Esophagus muscularis mucosa (tissue), 4 donors: ENCODE data around the gene RBFOX2.

ENCODE experiments used
- CTCF ChIP-seq, 3 experiments: fragments of 200-600 bp in 2 of 3; fragments of 450-650 bp in 1 of 3; sonication (generic) in 2 of 3; IDR thresholded peaks; one replicate each; pipeline ENCODE4 v1.5.1; 2017 to 2019; ENCODE audit warnings: antibody characterized with exemption in 3 of 3, mild to moderate bottlenecking in 2 of 3, moderate library complexity in 1 of 3
- EP300 ChIP-seq: sonication (generic); formaldehyde crosslinking; IDR thresholded peaks from one replicate; pipeline ENCODE4 v1.6.1; 2017; ENCODE audit warnings: antibody characterized with exemption
- POLR2A ChIP-seq: fragments of 450-650 bp; IDR thresholded peaks from one replicate; pipeline ENCODE4 v1.6.1; 2017; ENCODE audit warnings: antibody characterized with exemption, moderate library complexity, mild to moderate bottlenecking, low read depth
- POLR2AphosphoS5 ChIP-seq, 2 donors: sonication (generic); formaldehyde crosslinking; IDR thresholded peaks; one replicate each; pipeline ENCODE4 v1.6.1; 2017; ENCODE audit warnings: antibody characterized with exemption in 2 of 2

- TF ChIP-seq POLR2A (no peak), CTCF (IDR thresholded peaks at IDR 0.05) (no peak), EP300 (no peak), POLR2AphosphoS5 (IDR thresholded peaks at IDR 0.05) (no peak)
Observed at GRCh38 chr22:35978889-35979288, 49.7 kb downstream of the RBFOX2 start.
